GM23338 (cell line): ENCODE results near the gene ARID1B. TPM values are rescaled to one million over a fixed set of nuclear protein-coding genes. Genes with fewer than 3 reads are reported as not detected.

ENCODE experiments used
- ATAC-seq: fragments of 200-7000 bp; cut with Tn5 transposase; 3 replicates; pipeline ENCODE4 v1.9.1; 2020
- DNase-seq: peaks from one replicate; pipeline ENCODE4 v3.0.0-alpha.2; 2015; ENCODE audit warnings: low spot score
- H2AFZ ChIP-seq: fragments of 200-600 bp; sonication (generic); 2 replicates; pipeline ENCODE4 v1.8.0; 2016; ENCODE audit warnings: antibody characterized with exemption, mild to moderate bottlenecking, moderate library complexity
- H3F3A ChIP-seq: fragments of 200-600 bp; sonication (generic); replicated peaks from 2 replicates; pipeline ENCODE4 v1.8.0; 2017; ENCODE audit warnings: antibody characterized with exemption, mixed run types, low read depth
- H3K27ac ChIP-seq: fragments of 200-600 bp; sonication (generic); 2 replicates; pipeline ENCODE4 v1.6.1; 2016; ENCODE audit warnings: low read depth
- H3K27me3 ChIP-seq: fragments of 200-600 bp; sonication (generic); 2 replicates; pipeline ENCODE4 v1.8.0; 2016; ENCODE audit warnings: mild to moderate bottlenecking, mixed run types, moderate library complexity; ENCODE audit not compliant: insufficient read depth
- H3K36me3 ChIP-seq: fragments of 200-600 bp; sonication (generic); 2 replicates; pipeline ENCODE4 v1.8.0; 2016; ENCODE audit warnings: mild to moderate bottlenecking; ENCODE audit not compliant: insufficient read depth
- H3K4me1 ChIP-seq: fragments of 200-600 bp; sonication (generic); 2 replicates; pipeline ENCODE4 v1.8.0; 2016; ENCODE audit warnings: mild to moderate bottlenecking, moderate library complexity; ENCODE audit not compliant: insufficient read depth
- H3K4me2 ChIP-seq: fragments of 200-600 bp; sonication (generic); 2 replicates; pipeline ENCODE4 v1.7.1; 2017; ENCODE audit warnings: mixed run types
- H3K4me3 ChIP-seq: fragments of 200-600 bp; sonication (generic); 2 replicates; pipeline ENCODE4 v1.6.1; 2016; ENCODE audit warnings: mixed run types
- H3K79me2 ChIP-seq: fragments of 200-600 bp; sonication (generic); replicated peaks from 2 replicates; pipeline ENCODE4 v1.8.0; 2017; ENCODE audit warnings: mild to moderate bottlenecking; ENCODE audit not compliant: insufficient read depth
- H3K9me2 ChIP-seq: fragments of 200-600 bp; sonication (generic); 2 replicates; pipeline ENCODE4 v1.8.0; 2017; ENCODE audit not compliant: insufficient read depth
- H4K20me1 ChIP-seq: fragments of 200-600 bp; sonication (generic); replicated peaks from 2 replicates; pipeline ENCODE4 v1.8.0; 2017; ENCODE audit warnings: mild to moderate bottlenecking; ENCODE audit not compliant: insufficient read depth
- H3K27ac Mint-ChIP-seq: 2 replicates; pipeline ENCODE4 v1.8.0; 2020; ENCODE audit warnings: inconsistent platforms, mild to moderate bottlenecking, moderate library complexity, mixed read lengths
- H3K27me3 Mint-ChIP-seq: 3 replicates; pipeline ENCODE4 v1.8.0; 2022; ENCODE audit warnings: low read depth, mild to moderate bottlenecking, moderate library complexity, mixed read lengths, inconsistent platforms; ENCODE audit not compliant: insufficient read depth, poor library complexity
- H3K36me3 Mint-ChIP-seq: 3 replicates; pipeline ENCODE4 v1.8.0; 2021; ENCODE audit warnings: low read depth, mild to moderate bottlenecking, inconsistent platforms, moderate library complexity, mixed read lengths
- H3K4me1 Mint-ChIP-seq: 3 replicates; pipeline ENCODE4 v1.8.0; 2020; ENCODE audit warnings: mild to moderate bottlenecking, inconsistent platforms, mixed read lengths
- H3K4me3 Mint-ChIP-seq: 3 replicates; pipeline ENCODE4 v1.8.0; 2021; ENCODE audit warnings: moderate library complexity, mild to moderate bottlenecking, inconsistent platforms, mixed read lengths
- H3K9me3 Mint-ChIP-seq: 3 replicates; pipeline ENCODE4 v1.8.0; 2020; ENCODE audit warnings: moderate library complexity, mild to moderate bottlenecking, inconsistent platforms, mixed read lengths
- CREB1 ChIP-seq: fragments of 250-450 bp; sonication (Bioruptor Pico); IDR thresholded peaks from 2 replicates; pipeline ENCODE4 v1.5.0; 2020; ENCODE audit warnings: low read depth, mild to moderate bottlenecking, moderate library complexity
- EZH2phosphoT487 ChIP-seq: fragments of 200-600 bp; sonication (generic); IDR thresholded peaks from one replicate; pipeline ENCODE4 v1.8.1; 2018; ENCODE audit warnings: antibody characterized with exemption; ENCODE audit not compliant: unreplicated experiment
- JUNB ChIP-seq: IDR thresholded peaks from one replicate; pipeline ENCODE4 v1.6.1; 2016; ENCODE audit warnings: antibody characterized with exemption; ENCODE audit not compliant: unreplicated experiment
- NANOG ChIP-seq: IDR thresholded peaks from 2 replicates; pipeline ENCODE4 v1.6.1; 2016; ENCODE audit warnings: antibody characterized with exemption, borderline replicate concordance
- STAT1 ChIP-seq: IDR thresholded peaks from one replicate; pipeline ENCODE4 v1.6.1; 2016; ENCODE audit warnings: antibody characterized with exemption; ENCODE audit not compliant: unreplicated experiment
- ZNF114 ChIP-seq: fragments of 250-450 bp; sonication (Bioruptor Pico); IDR thresholded peaks from 2 replicates; pipeline ENCODE4 v1.5.0; 2020; ENCODE audit warnings: mild to moderate bottlenecking, moderate library complexity
- ZNF331 ChIP-seq: fragments of 250-450 bp; sonication (Bioruptor Pico); IDR thresholded peaks from 2 replicates; pipeline ENCODE4 v1.5.0; 2020; ENCODE audit warnings: low read depth, mild to moderate bottlenecking, moderate library complexity
- polyA plus RNA-seq: library from polyadenylated mRNA; unstranded; fragments of >200 nt; fragmentation: Nextera tagmentation; extraction: Ambion mirVana; gene quantifications from 2 replicates; pipeline ENCODE4 v1.2.1, GENCODE V29; 2016
- total RNA-seq: library from RNA; depleted of rRNA; stranded (reverse); fragments of >200 nt; shearing (Covaris generic); gene quantifications from 2 replicates; pipeline ENCODE4 v1.2.3, GENCODE V29; 2014
- TF ChIP-seq, protein P1 (sequence below): fragments of 250-450 bp; sonication (Bioruptor Pico); IDR thresholded peaks from 2 replicates; pipeline ENCODE4 v1.5.0; 2020; ENCODE audit warnings: mild to moderate bottlenecking, moderate library complexity
- TF ChIP-seq, protein P2 (sequence below): IDR thresholded peaks from 2 replicates; pipeline ENCODE4 v1.6.1; 2016; ENCODE audit warnings: antibody characterized with exemption
- TF ChIP-seq, protein P3 (sequence below), 2 experiments: fragments of 200-600 bp in 1 of 2; sonication (generic) in 1 of 2; conservative IDR thresholded peaks; 2 replicates each; pipeline versions ENCODE4 v1.5.1 to v1.6.1; 2016 to 2017; ENCODE audit warnings: antibody characterized with exemption in 2 of 2, low read depth in 2 of 2, mild to moderate bottlenecking in 2 of 2, moderate library complexity in 1 of 2

The ARID1B gene
- total and polyA plus RNA-seq, 2 experiments from 2014 or later: 59.3 to 72.2 TPM

DNA sequence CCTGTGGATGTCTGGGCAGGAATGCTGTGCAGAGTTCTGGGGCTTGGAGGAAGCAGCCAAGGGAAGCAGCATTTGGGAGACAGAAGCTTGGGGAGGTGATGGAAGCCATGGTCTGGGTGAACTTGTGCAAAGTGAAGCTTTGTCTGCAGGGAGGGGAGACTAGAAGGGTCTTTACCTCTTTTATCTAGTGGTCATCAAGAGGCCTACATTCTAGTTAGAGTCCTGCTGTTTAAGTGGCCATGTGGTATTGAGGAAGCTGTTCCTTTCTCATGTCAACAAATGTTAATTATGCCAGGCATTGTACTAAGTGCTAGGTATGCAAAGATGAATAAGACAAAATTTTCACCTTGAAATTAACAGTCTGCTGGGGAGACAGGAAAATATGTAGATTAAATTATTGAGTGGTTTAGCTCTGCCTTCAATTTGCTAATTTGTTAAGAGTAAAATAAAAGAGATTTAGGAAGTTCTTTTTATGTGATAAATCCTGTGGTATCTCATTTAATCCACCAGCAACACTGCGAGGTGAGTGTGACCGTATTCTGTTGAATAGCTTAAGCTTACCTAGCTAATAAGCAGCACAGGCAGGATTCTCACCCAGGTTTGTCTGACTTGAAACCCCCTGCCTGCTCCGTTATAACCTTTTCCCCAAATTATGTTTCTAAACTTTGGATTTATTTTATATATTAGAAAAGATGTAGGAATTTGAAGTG lies 43.1 kb downstream of the ARID1B start:
- Histone ChIP-seq H3K79me2 (peaks cover 100% of the 10 kb centered on the region), H2AFZ (no peak overlapping the region), H3K4me2 (peak overlapping the region; percentile 56), H3K27me3 (no peaks in the 10 kb centered on the region), H3K4me3 (no peak overlapping the region), H3K9me2 (no peaks in the 10 kb centered on the region), H4K20me1 (peaks cover 84% of the 10 kb centered on the region), H3K4me1 (peaks cover 39% of the 10 kb centered on the region), H3K27ac (no peak overlapping the region), H3F3A (no peaks in the 10 kb centered on the region), H3K36me3 (no peaks in the 10 kb centered on the region)
- Mint-ChIP-seq H3K27ac (no peak overlapping the region), H3K4me3 (peak overlapping the region; percentile 38; the same call in 2 of the 3 replicates), H3K9me3 (no peaks in the 10 kb centered on the region), H3K36me3 (no peaks in the 10 kb centered on the region), H3K4me1 (peaks cover 58% of the 10 kb centered on the region), H3K27me3 (peaks cover 6% of the 10 kb centered on the region)
- ATAC-seq: peak; percentile 57
- TF ChIP-seq NANOG (peak; percentile 24; the same call in 1 of the 2 replicates), STAT1 (no peak)
- DNase-seq: peak; percentile 44

- no peaks in the 10 kb centered on the region for H3K36me3 Mint-ChIP-seq
These were observed 44.5 kb downstream of the ARID1B start for GRCh38 chr6:156821707-156822106.

More at GRCh38 chr6:156821707-156822106, 44.5 kb downstream of the ARID1B start:
- Mint-ChIP-seq H3K27me3 (peaks cover 3% of the 10 kb centered on the region), H3K9me3 (no peaks in the 10 kb centered on the region), H3K4me1 (peaks cover 61% of the 10 kb centered on the region), H3K4me3 (no peak overlapping the region), H3K27ac (no peak overlapping the region)
- Histone ChIP-seq H3K36me3 (no peaks in the 10 kb centered on the region), H3K79me2 (peaks cover 100% of the 10 kb centered on the region), H3K9me2 (no peaks in the 10 kb centered on the region), H3K27me3 (no peaks in the 10 kb centered on the region), H3K27ac (no peak overlapping the region), H3K4me2 (no peak overlapping the region), H3K4me3 (no peak overlapping the region), H3F3A (no peaks in the 10 kb centered on the region), H3K4me1 (peaks cover 49% of the 10 kb centered on the region), H2AFZ (no peak overlapping the region), H4K20me1 (peaks cover 84% of the 10 kb centered on the region)
- ATAC-seq (no peak), DNase-seq (no peak)
- TF ChIP-seq ZNF114 (CRISPR knock-in tag): no peak
- no peak for TF ChIP-seq ZNF331
- TF ChIP-seq, protein P1, sequence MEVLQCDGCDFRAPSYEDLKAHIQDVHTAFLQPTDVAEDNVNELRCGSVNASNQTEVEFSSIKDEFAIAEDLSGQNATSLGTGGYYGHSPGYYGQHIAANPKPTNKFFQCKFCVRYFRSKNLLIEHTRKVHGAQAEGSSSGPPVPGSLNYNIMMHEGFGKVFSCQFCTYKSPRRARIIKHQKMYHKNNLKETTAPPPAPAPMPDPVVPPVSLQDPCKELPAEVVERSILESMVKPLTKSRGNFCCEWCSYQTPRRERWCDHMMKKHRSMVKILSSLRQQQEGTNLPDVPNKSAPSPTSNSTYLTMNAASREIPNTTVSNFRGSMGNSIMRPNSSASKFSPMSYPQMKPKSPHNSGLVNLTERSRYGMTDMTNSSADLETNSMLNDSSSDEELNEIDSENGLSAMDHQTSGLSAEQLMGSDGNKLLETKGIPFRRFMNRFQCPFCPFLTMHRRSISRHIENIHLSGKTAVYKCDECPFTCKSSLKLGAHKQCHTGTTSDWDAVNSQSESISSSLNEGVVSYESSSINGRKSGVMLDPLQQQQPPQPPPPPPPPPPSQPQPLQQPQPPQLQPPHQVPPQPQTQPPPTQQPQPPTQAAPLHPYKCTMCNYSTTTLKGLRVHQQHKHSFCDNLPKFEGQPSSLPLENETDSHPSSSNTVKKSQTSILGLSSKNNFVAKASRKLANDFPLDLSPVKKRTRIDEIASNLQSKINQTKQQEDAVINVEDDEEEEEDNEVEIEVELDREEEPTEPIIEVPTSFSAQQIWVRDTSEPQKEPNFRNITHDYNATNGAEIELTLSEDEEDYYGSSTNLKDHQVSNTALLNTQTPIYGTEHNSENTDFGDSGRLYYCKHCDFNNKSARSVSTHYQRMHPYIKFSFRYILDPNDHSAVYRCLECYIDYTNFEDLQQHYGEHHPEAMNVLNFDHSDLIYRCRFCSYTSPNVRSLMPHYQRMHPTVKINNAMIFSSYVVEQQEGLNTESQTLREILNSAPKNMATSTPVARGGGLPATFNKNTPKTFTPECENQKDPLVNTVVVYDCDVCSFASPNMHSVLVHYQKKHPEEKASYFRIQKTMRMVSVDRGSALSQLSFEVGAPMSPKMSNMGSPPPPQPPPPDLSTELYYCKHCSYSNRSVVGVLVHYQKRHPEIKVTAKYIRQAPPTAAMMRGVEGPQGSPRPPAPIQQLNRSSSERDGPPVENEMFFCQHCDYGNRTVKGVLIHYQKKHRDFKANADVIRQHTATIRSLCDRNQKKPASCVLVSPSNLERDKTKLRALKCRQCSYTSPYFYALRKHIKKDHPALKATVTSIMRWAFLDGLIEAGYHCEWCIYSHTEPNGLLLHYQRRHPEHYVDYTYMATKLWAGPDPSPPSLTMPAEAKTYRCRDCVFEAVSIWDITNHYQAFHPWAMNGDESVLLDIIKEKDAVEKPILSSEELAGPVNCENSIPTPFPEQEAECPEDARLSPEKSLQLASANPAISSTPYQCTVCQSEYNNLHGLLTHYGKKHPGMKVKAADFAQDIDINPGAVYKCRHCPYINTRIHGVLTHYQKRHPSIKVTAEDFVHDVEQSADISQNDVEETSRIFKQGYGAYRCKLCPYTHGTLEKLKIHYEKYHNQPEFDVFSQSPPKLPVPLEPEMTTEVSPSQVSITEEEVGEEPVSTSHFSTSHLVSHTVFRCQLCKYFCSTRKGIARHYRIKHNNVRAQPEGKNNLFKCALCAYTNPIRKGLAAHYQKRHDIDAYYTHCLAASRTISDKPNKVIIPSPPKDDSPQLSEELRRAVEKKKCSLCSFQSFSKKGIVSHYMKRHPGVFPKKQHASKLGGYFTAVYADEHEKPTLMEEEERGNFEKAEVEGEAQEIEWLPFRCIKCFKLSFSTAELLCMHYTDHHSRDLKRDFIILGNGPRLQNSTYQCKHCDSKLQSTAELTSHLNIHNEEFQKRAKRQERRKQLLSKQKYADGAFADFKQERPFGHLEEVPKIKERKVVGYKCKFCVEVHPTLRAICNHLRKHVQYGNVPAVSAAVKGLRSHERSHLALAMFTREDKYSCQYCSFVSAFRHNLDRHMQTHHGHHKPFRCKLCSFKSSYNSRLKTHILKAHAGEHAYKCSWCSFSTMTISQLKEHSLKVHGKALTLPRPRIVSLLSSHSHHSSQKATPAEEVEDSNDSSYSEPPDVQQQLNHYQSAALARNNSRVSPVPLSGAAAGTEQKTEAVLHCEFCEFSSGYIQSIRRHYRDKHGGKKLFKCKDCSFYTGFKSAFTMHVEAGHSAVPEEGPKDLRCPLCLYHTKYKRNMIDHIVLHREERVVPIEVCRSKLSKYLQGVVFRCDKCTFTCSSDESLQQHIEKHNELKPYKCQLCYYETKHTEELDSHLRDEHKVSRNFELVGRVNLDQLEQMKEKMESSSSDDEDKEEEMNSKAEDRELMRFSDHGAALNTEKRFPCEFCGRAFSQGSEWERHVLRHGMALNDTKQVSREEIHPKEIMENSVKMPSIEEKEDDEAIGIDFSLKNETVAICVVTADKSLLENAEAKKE (CRISPR knock-in tag): no peak
- TF ChIP-seq EZH2phosphoT487: no peak
- no peak for TF ChIP-seq JUNB
- TF ChIP-seq CREB1 (CRISPR knock-in tag): no peak
- TF ChIP-seq, protein P2, sequence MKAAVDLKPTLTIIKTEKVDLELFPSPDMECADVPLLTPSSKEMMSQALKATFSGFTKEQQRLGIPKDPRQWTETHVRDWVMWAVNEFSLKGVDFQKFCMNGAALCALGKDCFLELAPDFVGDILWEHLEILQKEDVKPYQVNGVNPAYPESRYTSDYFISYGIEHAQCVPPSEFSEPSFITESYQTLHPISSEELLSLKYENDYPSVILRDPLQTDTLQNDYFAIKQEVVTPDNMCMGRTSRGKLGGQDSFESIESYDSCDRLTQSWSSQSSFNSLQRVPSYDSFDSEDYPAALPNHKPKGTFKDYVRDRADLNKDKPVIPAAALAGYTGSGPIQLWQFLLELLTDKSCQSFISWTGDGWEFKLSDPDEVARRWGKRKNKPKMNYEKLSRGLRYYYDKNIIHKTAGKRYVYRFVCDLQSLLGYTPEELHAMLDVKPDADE: no peak
- TF ChIP-seq, protein P3, sequence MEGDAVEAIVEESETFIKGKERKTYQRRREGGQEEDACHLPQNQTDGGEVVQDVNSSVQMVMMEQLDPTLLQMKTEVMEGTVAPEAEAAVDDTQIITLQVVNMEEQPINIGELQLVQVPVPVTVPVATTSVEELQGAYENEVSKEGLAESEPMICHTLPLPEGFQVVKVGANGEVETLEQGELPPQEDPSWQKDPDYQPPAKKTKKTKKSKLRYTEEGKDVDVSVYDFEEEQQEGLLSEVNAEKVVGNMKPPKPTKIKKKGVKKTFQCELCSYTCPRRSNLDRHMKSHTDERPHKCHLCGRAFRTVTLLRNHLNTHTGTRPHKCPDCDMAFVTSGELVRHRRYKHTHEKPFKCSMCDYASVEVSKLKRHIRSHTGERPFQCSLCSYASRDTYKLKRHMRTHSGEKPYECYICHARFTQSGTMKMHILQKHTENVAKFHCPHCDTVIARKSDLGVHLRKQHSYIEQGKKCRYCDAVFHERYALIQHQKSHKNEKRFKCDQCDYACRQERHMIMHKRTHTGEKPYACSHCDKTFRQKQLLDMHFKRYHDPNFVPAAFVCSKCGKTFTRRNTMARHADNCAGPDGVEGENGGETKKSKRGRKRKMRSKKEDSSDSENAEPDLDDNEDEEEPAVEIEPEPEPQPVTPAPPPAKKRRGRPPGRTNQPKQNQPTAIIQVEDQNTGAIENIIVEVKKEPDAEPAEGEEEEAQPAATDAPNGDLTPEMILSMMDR (conservative IDR thresholded peaks at IDR 0.05; ENCODE audit: low read depth in 2 of 2): no peak
- no peak for TF ChIP-seq STAT1
